ENCODE results near the gene PTPRM.

Gene PTPRM

GRCh38 chr18:8367217-8367988 lies 800.3 kb downstream of the PTPRM start:
- DNase-seq (ENCODE audit: low read depth in 2 of 3, low spot score in 2 of 3): peak in 1 of 3 experiments; percentile 1

GRCh38 chr18:8368512-8369217 lies 801.5 kb downstream of the PTPRM start:
- no peak for DNase-seq (ENCODE audit: low read depth in 2 of 3, low spot score in 2 of 3)

GRCh38 chr18:8373486-8373885 lies 806.4 kb downstream of the PTPRM start:
- DNase-seq (ENCODE audit: low read depth in 2 of 3, low spot score in 2 of 3): no peak

- no peak for DNase-seq (ENCODE audit: low read depth in 2 of 3, low spot score in 2 of 3)
Observed at GRCh38 chr18:8374676-8375075, 807.6 kb downstream of the PTPRM start.

- DNase-seq (ENCODE audit: low read depth in 2 of 3, low spot score in 2 of 3): no peak
Observed at GRCh38 chr18:8375249-8375648, 808.1 kb downstream of the PTPRM start.

GRCh38 chr18:8376113-8376512 lies 809.0 kb downstream of the PTPRM start:
- no peak for DNase-seq (ENCODE audit: low read depth in 2 of 3, low spot score in 2 of 3)

GRCh38 chr18:8379187-8379941 lies 812.2 kb downstream of the PTPRM start:
- DNase-seq (ENCODE audit: low read depth in 2 of 3, low spot score in 2 of 3): no peak

GRCh38 chr18:8380006-8380405 lies 812.9 kb downstream of the PTPRM start:
- DNase-seq (ENCODE audit: low read depth in 2 of 3, low spot score in 2 of 3): no peak

- no peak for DNase-seq (ENCODE audit: low read depth in 2 of 3, low spot score in 2 of 3)
Observed at GRCh38 chr18:8380926-8381325, 813.8 kb downstream of the PTPRM start.

- no peak for DNase-seq (ENCODE audit: low read depth in 2 of 3, low spot score in 2 of 3)
Observed at GRCh38 chr18:8381821-8382459, 814.8 kb downstream of the PTPRM start.

GRCh38 chr18:8385400-8385799 lies 818.3 kb downstream of the PTPRM start:
- DNase-seq (ENCODE audit: low read depth in 2 of 3, low spot score in 2 of 3): no peak

- DNase-seq (ENCODE audit: low read depth in 2 of 3, low spot score in 2 of 3): no peak
Observed at GRCh38 chr18:8386669-8387380, 819.7 kb downstream of the PTPRM start.

GRCh38 chr18:8389391-8390340 lies 822.5 kb downstream of the PTPRM start:
- peak in 1 of 3 experiments; percentile 3 for DNase-seq (ENCODE audit: low read depth in 2 of 3, low spot score in 2 of 3)

GRCh38 chr18:8391068-8391467 lies 824.0 kb downstream of the PTPRM start:
- DNase-seq (ENCODE audit: low read depth in 2 of 3, low spot score in 2 of 3): no peak

GRCh38 chr18:8396254-8396653 lies 829.1 kb downstream of the PTPRM start:
- DNase-seq (ENCODE audit: low read depth in 2 of 3, low spot score in 2 of 3): no peak

GRCh38 chr18:8397034-8397433 lies 829.9 kb downstream of the PTPRM start:
- DNase-seq (ENCODE audit: low read depth in 2 of 3, low spot score in 2 of 3): no peak

GRCh38 chr18:8399138-8399537 lies 832.0 kb downstream of the PTPRM start:
- DNase-seq (ENCODE audit: low read depth in 2 of 3, low spot score in 2 of 3): no peak

GRCh38 chr18:8400193-8400752 lies 833.2 kb downstream of the PTPRM start:
- DNase-seq (ENCODE audit: low read depth in 2 of 3, low spot score in 2 of 3): no peak

GRCh38 chr18:8400825-8401224 lies 833.7 kb downstream of the PTPRM start:
- DNase-seq (ENCODE audit: low read depth in 2 of 3, low spot score in 2 of 3): no peak

All from activated CD8-positive, alpha-beta memory T cell treated with anti-CD3 and anti-CD28 coated beads for 48 hours (primary cell).